K562 (cell line): ENCODE data around the gene CHAT. TPM values are rescaled to one million over a fixed set of nuclear protein-coding genes. Genes with fewer than 3 reads are reported as not detected.

Experiments
- ATAC-seq: fragments of 200-7000 bp; cut with Tn5 transposase; 3 replicates; pipeline ENCODE4 v1.9.1; 2020; ENCODE audit warnings: moderate library complexity
- BruUV-seq: library from RNA; stranded (reverse); fragments of 400-500 nt; replicated peaks from 2 replicates; lab custom pipeline; 2021; lab: Mats Ljungman, UMichigan
- CTCF ChIA-PET: fragments of 300-600 bp; formaldehyde crosslinking; extraction: SDS; loops from one replicate; lab custom pipeline; 2021; ENCODE audit warnings: low intra/inter-chr PET ratio; lab: Yijun Ruan, JAX
- POLR2A ChIA-PET: fragments of 300-600, 350-650 bp; sonication (Branson Sonifier 250); formaldehyde crosslinking; extraction: SDS; loops from one replicate; lab custom pipeline; 2021; ENCODE audit warnings: antibody characterized with exemption, inconsistent platforms; lab: Yijun Ruan, JAX
- DNase-seq, 4 experiments: peaks; one replicate each; pipeline versions ENCODE4 v3.0.0 to v3.0.0-alpha.2; 2011 to 2018; ENCODE audit warnings: low spot score in 3 of 4, mixed read lengths in 3 of 4; ENCODE audit errors: extremely low read depth in 1 of 4
- FAIRE-seq: peaks from 2 replicates; lab custom pipeline; 2011; peaks lifted over from hg19 to GRCh38; lab: Jason Lieb, UNC
- H2AFZ ChIP-seq: 2 replicates; pipeline ENCODE4 v1.6.0; 2011; ENCODE audit warnings: low read depth, low read length, control low read depth, inconsistent platforms
- H3K27ac ChIP-seq: fragments of 200-600 bp; 3 replicates; pipeline ENCODE4 v1.8.0; 2011; ENCODE audit warnings: low read depth, mild to moderate bottlenecking, control low read depth, inconsistent platforms, low read length, moderate library complexity, mixed read lengths; ENCODE audit errors: extremely low read depth
- H3K27me3 ChIP-seq, 2 experiments: fragments of 300-600 bp in 1 of 2; 2 replicates in 1 of 2; 3 replicates in 1 of 2; pipeline versions ENCODE4 v1.6.0 to v1.8.0; 2011; ENCODE audit warnings: inconsistent platforms in 2 of 2, low read length in 2 of 2, mild to moderate bottlenecking in 1 of 2, mixed read lengths in 1 of 2, moderate library complexity in 1 of 2; ENCODE audit not compliant: control insufficient read depth in 2 of 2, insufficient read depth in 2 of 2
- H3K36me3 ChIP-seq: fragments of 300-600 bp; 3 replicates; pipeline ENCODE4 v1.8.0; 2011; ENCODE audit warnings: mild to moderate bottlenecking, low read length, inconsistent platforms; ENCODE audit not compliant: control insufficient read depth, insufficient read depth
- H3K4me1 ChIP-seq, 2 experiments: fragments of 200-600 bp in 1 of 2; replicated peaks in 1 of 2; 2 replicates in 1 of 2; 3 replicates in 1 of 2; pipeline versions ENCODE4 v1.5.1 to v1.8.0; 2011; ENCODE audit warnings: inconsistent platforms in 2 of 2, low read length in 2 of 2, mild to moderate bottlenecking in 1 of 2, mixed read lengths in 1 of 2, moderate library complexity in 1 of 2; ENCODE audit not compliant: control insufficient read depth in 2 of 2, insufficient read depth in 2 of 2
- H3K4me2 ChIP-seq: 2 replicates; pipeline ENCODE4 v1.6.1; 2011; ENCODE audit warnings: low read length, control low read depth, inconsistent platforms, mixed read lengths; ENCODE audit not compliant: insufficient read depth
- H3K4me3 ChIP-seq: fragments of 200-600 bp; sonication (generic), shearing (Covaris generic); 2 replicates; pipeline ENCODE4 v1.5.1; 2016; ENCODE audit warnings: control low read depth, inconsistent platforms
- H3K79me2 ChIP-seq: fragments of 200-600 bp; 3 replicates; pipeline ENCODE4 v1.8.0; 2011; ENCODE audit warnings: low read length, inconsistent platforms; ENCODE audit not compliant: control insufficient read depth, insufficient read depth
- H3K9ac ChIP-seq, 2 experiments: 2 replicates each; pipeline versions ENCODE4 v1.6.0 to v1.6.1; 2011; ENCODE audit warnings: low read depth in 2 of 2, low read length in 2 of 2, control low read depth in 1 of 2, inconsistent platforms in 1 of 2, mild to moderate bottlenecking in 1 of 2, mixed read lengths in 1 of 2; ENCODE audit not compliant: insufficient read depth in 1 of 2
- H3K9me1 ChIP-seq: one replicate; pipeline ENCODE4 v1.6.0; 2011; ENCODE audit warnings: inconsistent platforms, mild to moderate bottlenecking, low read length, moderate library complexity; ENCODE audit not compliant: control insufficient read depth, insufficient read depth
- H3K9me3 ChIP-seq: replicated peaks from 2 replicates; pipeline ENCODE4 v1.5.1; 2011; ENCODE audit warnings: low read depth, low read length, inconsistent platforms; ENCODE audit not compliant: control insufficient read depth, insufficient read depth
- H4K20me1 ChIP-seq: replicated peaks from 2 replicates; pipeline ENCODE4 v1.6.1; 2011; ENCODE audit warnings: low read length, inconsistent platforms, mixed read lengths; ENCODE audit not compliant: control insufficient read depth, insufficient read depth
- ATF3 ChIP-seq, 2 experiments: fragments of 450-650 bp in 1 of 2; sonication (generic) in 1 of 2; formaldehyde crosslinking in 1 of 2; IDR thresholded peaks in 1 of 2; conservative IDR thresholded peaks in 1 of 2; 2 replicates each; pipeline versions ENCODE4 v1.6.1 to v1.8.1; 2016 to 2023; ENCODE audit warnings: mild to moderate bottlenecking in 2 of 2, moderate library complexity in 2 of 2, inconsistent platforms in 1 of 2, missing genetic modification reagents in 1 of 2
- WGBS: fragments of 100-300 bp; shearing (Covaris generic); methylation state at CpG from one replicate; pipeline ENCODE4 v1.1.6; 2016; ENCODE audit warnings: low coverage, mixed read lengths; ENCODE audit not compliant: insufficient coverage; ENCODE audit errors: missing lambda C conversion rate; 5-methylcytosine and 5-hydroxymethylcytosine counted together
- in situ Hi-C: fragments of 300-500 bp; cut with MboI; formaldehyde crosslinking; loops from 4 replicates; pipeline ENCODE4 v1.15.0; 2018; ENCODE audit warnings: inconsistent platforms, mixed read lengths
- intact Hi-C: fragments of 100-400 bp; cut with micrococcal nuclease; formaldehyde crosslinking; loops from 2 replicates; pipeline ENCODE4 v1.14.2; 2022
- polyA plus RNA-seq, 8 experiments: library from polyadenylated mRNA; depleted of rRNA in 4 of 8; stranded (reverse) in 5 of 8; unstranded in 3 of 8; fragments of >200 nt; fragmentation: Nextera tagmentation in 2 of 8; fragmentation: Illumina TruSeq in 1 of 8; extraction: Ambion mirVana in 2 of 8; extraction: Trizol in 1 of 8; gene quantifications; 2 replicates each; pipeline versions ENCODE4 v1.2.1 to v1.2.3, GENCODE V29; 2011 to 2014; ENCODE audit warnings: inconsistent platforms in 1 of 8, missing spikeins in 1 of 8
- total RNA-seq, 7 experiments: library from RNA; depleted of rRNA in 6 of 7; stranded (reverse); fragments of >200 nt in 6 of 7; fragmentation: Illumina TruSeq in 2 of 7; extraction: Trizol in 2 of 7; gene quantifications; 2 replicates each; pipeline versions ENCODE4 v1.2.1 to v1.2.3, GENCODE V29; 2011 to 2021; ENCODE audit warnings: low replicate concordance in 1 of 7

Gene CHAT
- total and polyA plus RNA-seq, 9 of the 15 experiments (the other 6 are each of a cell fraction or from before 2014, with no cell fraction given), result not detected

GRCh38 chr10:49602380-49603023, 11.3 kb upstream of the CHAT start:
- H3K9ac ChIP-seq, result no peak overlapping the region
- in situ Hi-C loops, result no loop called here
- no peak overlapping the region for H3K4me3 ChIP-seq
- H3K9me3 ChIP-seq, result no peaks in the 10 kb centered on the region
- intact Hi-C loops, result no loop called here
- 0% methylated on average over 2 of the region's 2 CpGs for WGBS
- H2AFZ ChIP-seq, result no peak overlapping the region
- no TSS peak for BruUV-seq
- H3K4me2 ChIP-seq, result no peak overlapping the region
- CTCF ChIA-PET, result no interaction called here
- POLR2A ChIA-PET, result interaction anchor here (0.7 kb wide), 1 partner anchor 610 kb away, joined by 3 read pairs; no protein-coding TSS in a partner anchor
- H3K36me3 ChIP-seq, result no peaks in the 10 kb centered on the region
- H3K9me1 ChIP-seq, result no peaks in the 10 kb centered on the region
- no peaks in the 10 kb centered on the region for H3K79me2 ChIP-seq
- peaks cover 0 to 4% of the 10 kb centered on the region in 2 experiments; a peak in 1 of 5 replicates for H3K4me1 ChIP-seq
- TF ChIP-seq ATF3 (IDR thresholded peaks at IDR 0.05) (no peak), ATF3 (CRISPR knock-in tag; conservative IDR thresholded peaks at IDR 0.05) (no peak)
- no peak for FAIRE-seq
- DNase-seq, result no peak
- peaks cover 0 to 4% of the 10 kb centered on the region in 2 experiments; a peak in 1 of 5 replicates for H3K27me3 ChIP-seq
- H3K27ac ChIP-seq, result no peak overlapping the region
- peaks cover 7% of the 10 kb centered on the region; the same call in 1 of the 2 replicates for H4K20me1 ChIP-seq
- no peak for ATAC-seq
